GM12892 (cell line): ENCODE data around the gene TEDC2.

Source experiments
- POLR2A ChIP-seq: IDR thresholded peaks from 2 replicates; pipeline ENCODE4 v1.6.1; 2011; ENCODE audit warnings: low read depth, low read length, control low read depth
- POLR2AphosphoS5 ChIP-seq: IDR thresholded peaks from 2 replicates; pipeline ENCODE4 v1.6.1; 2011; ENCODE audit warnings: low read depth, low read length, control low read depth

DNA sequence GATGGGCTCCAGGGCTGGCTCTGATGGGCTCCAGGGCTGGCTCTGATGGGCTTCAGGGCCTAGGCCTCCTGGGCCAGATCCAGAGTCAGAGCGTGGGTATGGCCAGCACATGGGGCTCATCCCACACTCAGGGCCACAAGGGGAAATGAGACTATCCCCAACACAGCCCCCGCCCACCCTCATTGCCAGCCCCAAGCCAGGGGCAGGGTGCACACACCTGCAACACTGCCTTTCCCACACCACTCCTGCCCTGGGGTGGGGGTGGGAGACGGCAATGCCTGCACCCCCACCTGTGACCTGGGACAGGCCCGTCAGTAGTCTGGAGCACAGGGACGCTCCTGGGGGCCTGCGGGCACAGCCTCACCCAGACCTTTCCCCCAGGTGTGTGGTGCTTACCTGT is 39.5 kb downstream of the TEDC2 start:
- TF ChIP-seq POLR2A, result no peak
- TF ChIP-seq POLR2AphosphoS5, result no peak
